Measurements from ENCODE around the gene BTAF1. TPM values are rescaled to one million over a fixed set of nuclear protein-coding genes. Genes with fewer than 3 reads are reported as not detected.

Gene BTAF1
- total RNA-seq, 1 experiment from 2014 or later: 42.5 TPM

DNA sequence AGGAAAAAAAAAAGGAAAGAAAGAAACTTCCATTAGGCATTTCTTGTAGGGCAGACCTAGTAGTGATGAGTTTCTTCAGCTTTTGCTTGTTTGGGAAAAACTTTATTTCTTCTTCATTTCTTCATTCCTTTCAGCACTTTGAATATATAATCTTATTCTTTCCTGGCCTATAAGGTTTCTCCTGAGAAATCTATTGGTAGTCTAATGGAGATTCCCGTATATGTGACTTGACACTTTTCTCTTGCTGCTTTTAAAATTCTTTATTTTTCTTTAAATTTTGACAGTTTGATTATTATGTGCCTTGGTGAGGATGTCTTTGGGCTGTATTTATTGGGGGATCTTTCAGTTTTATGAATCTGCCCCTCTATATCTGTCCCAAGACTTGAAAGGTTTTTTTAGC is 3.9 kb upstream of the BTAF1 start:
- ChIA-PET RAD21 (ENCODE audit: low non-redundant PET in 1 of 2, low total read pairs in 2 of 2, uncharacterized antibody in 2 of 2, unreplicated experiment in 2 of 2) (no interaction called here), POLR2A (no interaction called here), CTCF (no interaction called here)
- H3K9me2 ChIP-seq (ENCODE audit: insufficient read depth): no peaks in the 10 kb centered on the region
- H3K36me3 ChIP-seq (ENCODE audit: control insufficient read depth in 1 of 2, insufficient read depth in 2 of 2, low read length in 2 of 2): no peaks in the 10 kb centered on the region
- no TSS peak for BruUV-seq (replicated peaks)
- intact Hi-C loops (cut with micrococcal nuclease): loop anchor here (10.0 kb wide), 3 partner anchors 875 to 1035 kb away; no protein-coding TSS in a partner anchor
- no peak overlapping the region for H3K27ac ChIP-seq (ENCODE audit: low read depth, low read length)
- H3K9me3 ChIP-seq (ENCODE audit: control insufficient read depth in 1 of 2, insufficient read depth in 1 of 2, low read depth in 1 of 2, low read length in 2 of 2): no peaks in the 10 kb centered on the region
- no peak overlapping the region for H3K4me2 ChIP-seq (ENCODE audit: low read length)
- H3K4me1 ChIP-seq (ENCODE audit: control insufficient read depth in 1 of 2, insufficient read depth in 2 of 2, low read length in 2 of 2): peaks cover 4 to 13% of the 10 kb centered on the region in 2 experiments; a peak in 3 of 4 replicates
- no peaks in the 10 kb centered on the region for H4K20me1 ChIP-seq (ENCODE audit: insufficient read depth)
- no peak overlapping the region for H3K4me3 ChIP-seq (replicated peaks in 1 of 2; ENCODE audit: low read depth in 1 of 2, low read length in 2 of 2)
- ATAC-seq (no peak), DNase-seq (ENCODE audit: low read depth, low spot score) (no peak)
- H3K9ac ChIP-seq (ENCODE audit: low read length): no peak overlapping the region
- no peak overlapping the region for H2AFZ ChIP-seq (ENCODE audit: low read depth, low read length, poor library complexity, severe bottlenecking)
- peaks cover 10% of the 10 kb centered on the region for H3K79me2 ChIP-seq (ENCODE audit: insufficient read depth, low read length)
- TF ChIP-seq CBX3 (IDR thresholded peaks at IDR 0.05; ENCODE audit: low read depth): peak; percentile 60; the same call in 1 of the 2 replicates
- TF ChIP-seq REST (IDR thresholded peaks at IDR 0.05; ENCODE audit: low read depth): no peak
- H3K27me3 ChIP-seq (ENCODE audit: insufficient read depth, low read length): no peaks in the 10 kb centered on the region

GRCh38 chr10:91924212-91925021 is 847 bp downstream of the BTAF1 start:
- Histone ChIP-seq H3K27ac (ENCODE audit: low read depth, low read length) (peak overlapping the region; percentile 68), H4K20me1 (ENCODE audit: insufficient read depth) (peaks cover 29% of the 10 kb centered on the region; the same call in 1 of the 2 replicates), H3K4me2 (ENCODE audit: low read length) (peak overlapping the region; percentile 87), H3K9me2 (ENCODE audit: insufficient read depth) (no peaks in the 10 kb centered on the region), H3K79me2 (ENCODE audit: insufficient read depth, low read length) (peaks cover 58% of the 10 kb centered on the region), H3K9me3 (ENCODE audit: control insufficient read depth in 1 of 2, insufficient read depth in 1 of 2, low read depth in 1 of 2, low read length in 2 of 2) (no peaks in the 10 kb centered on the region), H3K27me3 (ENCODE audit: insufficient read depth, low read length) (no peaks in the 10 kb centered on the region), H3K4me1 (ENCODE audit: control insufficient read depth in 1 of 2, insufficient read depth in 2 of 2, low read length in 2 of 2) (peaks cover 7 to 19% of the 10 kb centered on the region in 2 experiments; a peak in 3 of 4 replicates), H3K4me3 (replicated peaks in 1 of 2; ENCODE audit: low read depth in 1 of 2, low read length in 2 of 2) (peak overlapping the region; percentile 72 to 74), H3K9ac (ENCODE audit: low read length) (peak overlapping the region; percentile 89), H3K36me3 (ENCODE audit: control insufficient read depth in 1 of 2, insufficient read depth in 2 of 2, low read length in 2 of 2) (peaks cover 2 to 5% of the 10 kb centered on the region in 2 experiments; a peak in 2 of 4 replicates), H2AFZ (ENCODE audit: low read depth, low read length, poor library complexity, severe bottlenecking) (no peak overlapping the region)
- intact Hi-C loops (cut with micrococcal nuclease): no loop called here
- ChIA-PET RAD21 (ENCODE audit: low non-redundant PET in 1 of 2, low total read pairs in 2 of 2, uncharacterized antibody in 2 of 2, unreplicated experiment in 2 of 2) (interaction anchor here in 1 of 2 experiments (0.8 kb wide), 1 partner anchor 12 kb away, joined by 3 read pairs; no protein-coding TSS in a partner anchor), POLR2A (interaction anchor here (0.7 to 1.3 kb wide), 5 partner anchors 8 to 626 kb away, joined by 3 to 6 read pairs (median 4); partner anchors contain the start of gene FGFBP3), CTCF (interaction anchor here (1.0 to 1.3 kb wide), 4 partner anchors 8 to 166 kb away, joined by 3 to 12 read pairs (median 4); no protein-coding TSS in a partner anchor)
- ATAC-seq (peak; percentile 13), DNase-seq (ENCODE audit: low read depth, low spot score) (no peak)
- TSS peak; percentile 63 for BruUV-seq (replicated peaks)
- no peak for TF ChIP-seq REST (IDR thresholded peaks at IDR 0.05; ENCODE audit: low read depth)
- TF ChIP-seq RAD21 (IDR thresholded peaks at IDR 0.05; ENCODE audit: low read depth): no peak
- TF ChIP-seq POLR2A (IDR thresholded peaks at IDR 0.05; ENCODE audit: borderline replicate concordance, extremely low read depth, insufficient read depth, insufficient read length): no peak
- TF ChIP-seq POLR2AphosphoS5 (IDR thresholded peaks at IDR 0.05; ENCODE audit: low read depth, low read length): no peak
- no peak for TF ChIP-seq JUND (IDR thresholded peaks at IDR 0.05)
- no peak for TF ChIP-seq ELF1 (IDR thresholded peaks at IDR 0.05; ENCODE audit: borderline replicate concordance, low read depth)
- no peak for TF ChIP-seq SRF (IDR thresholded peaks at IDR 0.05; ENCODE audit: low read depth)
